Measurements from ENCODE around the gene AQP7. TPM values are rescaled to one million over a fixed set of nuclear protein-coding genes. Genes with fewer than 3 reads are reported as not detected.

AQP7 gene
- total RNA-seq, 4 donors from 2014 or later: 2.1 to 10.7 (median 4.1) TPM

DNA sequence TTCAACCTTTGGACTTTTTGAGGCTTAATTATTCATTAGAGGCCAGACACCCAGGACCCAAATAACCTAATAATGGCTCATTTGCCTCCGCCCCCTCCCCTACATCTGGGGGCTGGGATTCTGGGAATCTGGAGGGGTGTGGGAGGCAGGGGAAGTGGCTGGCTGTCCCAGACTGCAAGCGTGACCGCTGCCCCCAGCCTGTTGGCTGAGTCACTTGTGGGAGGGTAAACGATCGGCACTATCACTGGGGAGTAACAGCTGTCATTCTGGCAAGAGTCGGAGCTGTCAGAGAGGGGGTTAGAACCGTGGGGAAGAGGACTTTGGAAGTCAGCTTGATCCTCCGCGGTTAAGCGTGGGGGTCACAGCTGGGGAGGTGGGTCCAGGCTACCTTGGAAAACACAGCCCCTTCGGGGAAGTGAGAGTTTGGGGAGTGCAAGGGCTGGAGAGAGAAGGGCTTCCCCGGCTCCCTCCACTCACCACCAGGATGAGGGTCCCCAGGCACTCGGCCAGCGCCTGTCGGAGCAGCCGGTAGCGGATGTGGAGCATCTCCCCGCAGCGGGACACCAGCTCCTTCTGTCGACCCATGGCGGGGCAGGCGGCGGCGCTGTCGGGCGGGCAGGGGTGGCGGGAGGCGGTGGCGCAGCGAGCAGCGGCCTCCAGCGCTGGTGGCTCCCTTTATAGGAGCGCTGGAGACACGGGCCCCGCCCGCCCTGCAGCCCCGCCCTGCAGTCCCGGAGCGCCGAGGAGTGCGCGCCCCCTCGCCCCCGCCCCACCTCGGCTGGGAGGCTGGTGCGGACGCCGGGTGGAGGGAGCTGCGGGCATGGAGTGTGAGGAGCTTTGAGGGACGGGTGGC, 44.8 kb upstream of the AQP7 start, which contains the start of gene AQP3:
Gene AQP3, minus strand, starts transcription at position 648 of the 853 bp plus-strand sequence. Its CDS starts 63 bp downstream, at position 585.
- peak; percentile 78 to 82 for ATAC-seq
- H3K27me3 ChIP-seq: no peaks in the 10 kb centered on the region
- H3K4me1 ChIP-seq: peaks cover 5 to 6% of the 10 kb centered on the region in 2 donors
- peak; percentile 32 to 43 for DNase-seq
- peak within 1 kb of the TSS in 3 of 4 donors; percentile 47 to 64 (median 48) for H3K27ac ChIP-seq
- H3K4me3 ChIP-seq: peak within 1 kb of the TSS; percentile 49 to 78 (median 60)
- no peaks in the 10 kb centered on the region for H3K36me3 ChIP-seq
- no peaks in the 10 kb centered on the region for H3K9me3 ChIP-seq
- in situ Hi-C loops (cut with MboI; ENCODE audit: low sequenced_read_pairs in 4 of 4) (no loop called here), intact Hi-C loops (cut with DNase I; ENCODE audit: low total_unique reads) (loop anchor here (10.0 kb wide), 1 partner anchor 58 kb away; no protein-coding TSS in a partner anchor)
- no peak for TF ChIP-seq POLR2A (IDR thresholded peaks at IDR 0.05)
- TF ChIP-seq, protein P1, sequence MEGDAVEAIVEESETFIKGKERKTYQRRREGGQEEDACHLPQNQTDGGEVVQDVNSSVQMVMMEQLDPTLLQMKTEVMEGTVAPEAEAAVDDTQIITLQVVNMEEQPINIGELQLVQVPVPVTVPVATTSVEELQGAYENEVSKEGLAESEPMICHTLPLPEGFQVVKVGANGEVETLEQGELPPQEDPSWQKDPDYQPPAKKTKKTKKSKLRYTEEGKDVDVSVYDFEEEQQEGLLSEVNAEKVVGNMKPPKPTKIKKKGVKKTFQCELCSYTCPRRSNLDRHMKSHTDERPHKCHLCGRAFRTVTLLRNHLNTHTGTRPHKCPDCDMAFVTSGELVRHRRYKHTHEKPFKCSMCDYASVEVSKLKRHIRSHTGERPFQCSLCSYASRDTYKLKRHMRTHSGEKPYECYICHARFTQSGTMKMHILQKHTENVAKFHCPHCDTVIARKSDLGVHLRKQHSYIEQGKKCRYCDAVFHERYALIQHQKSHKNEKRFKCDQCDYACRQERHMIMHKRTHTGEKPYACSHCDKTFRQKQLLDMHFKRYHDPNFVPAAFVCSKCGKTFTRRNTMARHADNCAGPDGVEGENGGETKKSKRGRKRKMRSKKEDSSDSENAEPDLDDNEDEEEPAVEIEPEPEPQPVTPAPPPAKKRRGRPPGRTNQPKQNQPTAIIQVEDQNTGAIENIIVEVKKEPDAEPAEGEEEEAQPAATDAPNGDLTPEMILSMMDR (IDR thresholded peaks at IDR 0.05 in 4 of 5, conservative IDR thresholded peaks at IDR 0.05 in 1 of 5): peak in 2 of 5 experiments; percentile 13 to 32

DNA sequence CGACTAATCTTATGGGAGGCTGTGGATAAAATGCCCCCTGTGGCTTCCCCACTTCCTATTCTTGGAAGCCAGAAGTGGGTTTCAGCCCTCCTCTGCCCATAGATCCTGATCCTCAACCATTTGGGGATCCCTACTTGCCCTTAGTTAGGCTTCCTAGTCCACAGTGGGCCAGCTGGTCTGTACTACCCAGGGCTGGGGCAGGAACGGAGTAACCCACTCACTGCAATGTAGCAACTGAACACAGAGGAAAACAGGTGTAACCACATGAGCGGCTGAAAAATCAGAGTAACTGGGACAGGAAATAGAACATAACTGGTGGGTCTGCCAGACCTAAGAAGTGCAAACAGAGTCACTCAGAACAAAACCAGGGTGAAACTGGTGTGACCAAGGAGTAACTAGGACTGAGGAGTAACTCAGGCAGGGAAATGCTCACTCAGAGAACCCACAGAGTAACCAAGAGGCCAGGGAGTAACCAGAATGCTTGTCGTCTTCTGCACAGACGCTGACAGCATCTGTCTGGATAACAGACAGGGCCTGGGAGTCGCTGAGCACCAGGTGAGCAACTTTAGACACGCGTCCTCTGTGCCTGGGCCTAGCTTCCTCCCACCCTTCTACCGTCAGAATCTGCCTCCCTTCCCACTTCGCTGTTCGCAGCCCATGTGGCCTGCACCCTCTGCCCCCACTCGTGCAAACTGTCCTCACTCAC, 44.0 kb upstream of the AQP7 start:
- intact Hi-C loops (cut with DNase I; ENCODE audit: low total_unique reads): loop anchor here (10.0 kb wide), 1 partner anchor 58 kb away; no protein-coding TSS in a partner anchor
- TF ChIP-seq, protein P1 (IDR thresholded peaks at IDR 0.05 in 4 of 5, conservative IDR thresholded peaks at IDR 0.05 in 1 of 5): no peak
- TF ChIP-seq POLR2A (IDR thresholded peaks at IDR 0.05): no peak
- ATAC-seq: peak in 1 of 2 donors; percentile 15
- peak overlapping the region; percentile 49 to 78 (median 60) for H3K4me3 ChIP-seq
- peak overlapping the region in 3 of 4 donors; percentile 47 to 64 (median 48) for H3K27ac ChIP-seq
- no peaks in the 10 kb centered on the region for H3K36me3 ChIP-seq
- in situ Hi-C loops (cut with MboI; ENCODE audit: low sequenced_read_pairs in 4 of 4): no loop called here
- H3K9me3 ChIP-seq: no peaks in the 10 kb centered on the region
- no peak for DNase-seq
- H3K27me3 ChIP-seq: no peaks in the 10 kb centered on the region
- H3K4me1 ChIP-seq: peaks cover 5 to 6% of the 10 kb centered on the region in 2 donors

- Histone ChIP-seq H3K36me3 (no peaks in the 10 kb centered on the region), H3K4me1 (peaks cover 5 to 6% of the 10 kb centered on the region in 2 donors), H3K4me3 (no peak overlapping the region), H3K27me3 (no peaks in the 10 kb centered on the region), H3K27ac (no peak overlapping the region), H3K9me3 (no peaks in the 10 kb centered on the region)
- in situ Hi-C loops (cut with MboI; ENCODE audit: low sequenced_read_pairs in 4 of 4) (no loop called here), intact Hi-C loops (cut with DNase I; ENCODE audit: low total_unique reads) (loop anchor here (10.0 kb wide), 1 partner anchor 59 kb away; no protein-coding TSS in a partner anchor)
- DNase-seq (no peak), ATAC-seq (no peak)
- TF ChIP-seq, protein P1 (IDR thresholded peaks at IDR 0.05 in 4 of 5, conservative IDR thresholded peaks at IDR 0.05 in 1 of 5): no peak
Measured at GRCh38 chr9:33445389-33446239, 43.2 kb upstream of the AQP7 start.

DNA sequence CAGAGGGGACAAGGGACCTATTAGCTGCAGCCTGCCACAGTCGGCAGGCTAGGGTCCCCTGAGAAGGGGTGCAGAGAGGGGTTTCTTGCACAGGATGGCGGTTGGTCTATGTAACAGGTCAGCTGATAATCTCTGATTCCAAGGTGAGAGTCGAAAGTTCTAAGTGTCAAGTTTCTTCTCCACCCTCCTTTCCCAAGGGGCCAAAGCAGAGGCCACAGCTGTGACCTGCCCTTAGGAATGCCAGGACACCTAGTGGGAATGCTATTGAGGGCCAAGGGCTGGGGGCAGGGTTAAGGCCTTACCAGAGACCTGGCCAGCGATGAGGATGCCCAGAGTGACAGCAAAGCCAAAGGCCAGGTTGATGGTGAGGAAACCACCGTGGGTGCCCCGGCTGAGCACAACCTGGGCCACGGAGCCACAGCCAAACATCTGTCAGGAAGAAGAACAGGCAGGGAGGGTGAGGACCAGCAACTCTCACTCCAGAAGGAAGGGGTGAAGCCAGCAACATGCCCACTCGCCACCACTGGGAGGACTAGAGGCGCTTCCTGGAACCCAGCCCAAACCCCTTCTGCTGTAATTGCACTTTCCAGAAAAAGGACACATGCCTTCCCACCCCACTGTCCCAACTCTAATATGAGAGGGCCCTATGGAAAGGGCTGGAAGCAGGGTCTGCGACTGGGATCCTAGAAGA, 41.2 kb upstream of the AQP7 start:
- H3K27ac ChIP-seq: no peak overlapping the region
- H3K36me3 ChIP-seq: no peaks in the 10 kb centered on the region
- no peaks in the 10 kb centered on the region for H3K27me3 ChIP-seq
- in situ Hi-C loops (cut with MboI; ENCODE audit: low sequenced_read_pairs in 4 of 4): no loop called here
- H3K4me3 ChIP-seq: no peak overlapping the region
- no peaks in the 10 kb centered on the region for H3K9me3 ChIP-seq
- no peak for TF ChIP-seq POLR2A (IDR thresholded peaks at IDR 0.05)
- TF ChIP-seq, protein P1 (IDR thresholded peaks at IDR 0.05 in 4 of 5, conservative IDR thresholded peaks at IDR 0.05 in 1 of 5): no peak
- DNase-seq (no peak), ATAC-seq (no peak)
- intact Hi-C loops (cut with DNase I; ENCODE audit: low total_unique reads): loop anchor here (10.0 kb wide), 1 partner anchor 61 kb away; no protein-coding TSS in a partner anchor
- peaks cover 5 to 6% of the 10 kb centered on the region in 2 donors for H3K4me1 ChIP-seq

Measured in gastrocnemius medialis (tissue), 4 donors.